Astrocyte (in vitro differentiated cells and primary cell): Measurements from ENCODE around the gene OSBPL1A.

Experiments
- CTCF ChIP-seq: IDR thresholded peaks from 2 replicates; pipeline ENCODE4 v1.5.1; 2011; ENCODE audit warnings: low read depth, mild to moderate bottlenecking, inconsistent platforms, low read length, moderate library complexity; ENCODE audit not compliant: insufficient read depth
- EZH2 ChIP-seq: IDR thresholded peaks from 2 replicates; pipeline ENCODE4 v1.6.1; 2012; ENCODE audit warnings: mild to moderate bottlenecking, low read length, inconsistent platforms; ENCODE audit not compliant: insufficient read depth

DNA sequence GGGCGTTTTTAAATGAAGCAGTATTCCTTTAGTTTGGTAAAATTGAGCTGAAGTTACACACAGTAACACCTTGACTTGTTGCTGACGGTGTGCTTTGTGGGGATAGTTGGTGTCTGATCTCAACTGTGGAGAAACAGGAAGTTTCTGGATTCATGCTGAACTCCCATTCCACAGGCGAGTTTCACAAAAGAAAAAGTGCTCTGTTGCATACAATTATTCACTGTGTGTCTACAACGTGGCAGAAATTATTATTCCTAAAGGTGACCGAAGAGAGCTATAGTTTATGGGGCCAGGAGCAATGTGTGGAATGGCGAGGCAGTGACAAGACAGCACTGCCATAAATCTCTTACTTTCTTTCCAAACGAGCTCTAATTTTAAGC lies 259.2 kb downstream of the OSBPL1A start:
- TF ChIP-seq EZH2 (no peak), CTCF (no peak)
